ENCODE data around the gene RBM3. TPM values are rescaled to one million over a fixed set of nuclear protein-coding genes. Genes with fewer than 3 reads are reported as not detected.
A peak's percentile ranks its signal among the peaks of the same experiment; 100 is the strongest.

Gene RBM3
- total RNA-seq, 2 experiments from 2014 or later, result 351 to 377 TPM

- ATAC-seq (ENCODE audit: poor library complexity), result no peak
- no peaks in the 10 kb centered on the region for H3K36me3 Mint-ChIP-seq (ENCODE audit: low read depth)
- ChIA-PET POLR2A (interaction anchor here (0.8 kb wide), 1 partner anchor 15 kb away, joined by 3 read pairs; the partner anchor contains the start of gene RBM3), CTCF (no interaction called here)
- no peaks in the 10 kb centered on the region for H3K9me3 Mint-ChIP-seq
- H3K4me1 Mint-ChIP-seq (ENCODE audit: low read depth), result no peaks in the 10 kb centered on the region
- H3K4me1 ChIP-seq (ENCODE audit: insufficient read depth, low read length), result no peaks in the 10 kb centered on the region
- no peaks in the 10 kb centered on the region for H3K27me3 ChIP-seq (ENCODE audit: control insufficient read depth in 1 of 2, insufficient read depth in 2 of 2, low read length in 2 of 2)
- H3K27ac ChIP-seq (ENCODE audit: low read depth in 1 of 2, low read length in 2 of 2), result no peak overlapping the region
- no peaks in the 10 kb centered on the region for H3K27me3 Mint-ChIP-seq
- TF ChIP-seq CTCF (IDR thresholded peaks at IDR 0.05), result no peak
- H3K4me3 Mint-ChIP-seq, result no peak overlapping the region
- DNase-seq, result no peak
- H3K9me3 ChIP-seq (ENCODE audit: control insufficient read depth in 1 of 2, insufficient read depth in 1 of 2, low read length in 2 of 2), result no peaks in the 10 kb centered on the region
- no peak overlapping the region for H3K4me3 ChIP-seq (ENCODE audit: low read length)
- no peak overlapping the region for H3K27ac Mint-ChIP-seq
- no peaks in the 10 kb centered on the region for H3K36me3 ChIP-seq (ENCODE audit: insufficient read depth, low read length)
- intact Hi-C loops (cut with DNase I, micrococcal nuclease), result no loop called here
Observed at GRCh38 chrX:48589482-48590162, 15.3 kb downstream of the RBM3 start.

GRCh38 chrX:48590203-48591103 is 16.2 kb downstream of the RBM3 start:
- intact Hi-C loops (cut with DNase I, micrococcal nuclease), result no loop called here
- ATAC-seq (ENCODE audit: poor library complexity) (no peak), DNase-seq (no peak)
- Mint-ChIP-seq H3K4me1 (ENCODE audit: low read depth) (no peaks in the 10 kb centered on the region), H3K27ac (no peak overlapping the region), H3K9me3 (no peaks in the 10 kb centered on the region), H3K27me3 (no peaks in the 10 kb centered on the region), H3K4me3 (no peak overlapping the region), H3K36me3 (ENCODE audit: low read depth) (no peaks in the 10 kb centered on the region)
- no peaks in the 10 kb centered on the region for H3K9me3 ChIP-seq (ENCODE audit: control insufficient read depth in 1 of 2, insufficient read depth in 1 of 2, low read length in 2 of 2)
- CTCF ChIA-PET, result no interaction called here
- H3K27me3 ChIP-seq (ENCODE audit: control insufficient read depth in 1 of 2, insufficient read depth in 2 of 2, low read length in 2 of 2), result no peaks in the 10 kb centered on the region
- TF ChIP-seq CTCF (IDR thresholded peaks at IDR 0.05), result no peak
- H3K27ac ChIP-seq (ENCODE audit: low read depth in 1 of 2, low read length in 2 of 2), result no peak overlapping the region
- no peaks in the 10 kb centered on the region for H3K36me3 ChIP-seq (ENCODE audit: insufficient read depth, low read length)
- POLR2A ChIA-PET, result interaction anchor here (0.8 kb wide), 1 partner anchor 16 kb away, joined by 3 read pairs; the partner anchor contains the start of gene RBM3
- H3K4me1 ChIP-seq (ENCODE audit: insufficient read depth, low read length), result no peaks in the 10 kb centered on the region
- no peak overlapping the region for H3K4me3 ChIP-seq (ENCODE audit: low read length)

- ChIA-PET CTCF (no interaction called here), POLR2A (interaction anchor here (0.5 kb wide), 1 partner anchor 255 kb away, joined by 3 read pairs; no protein-coding TSS in a partner anchor)
- intact Hi-C loops (cut with DNase I, micrococcal nuclease), result no loop called here
- Histone ChIP-seq H3K9me3 (ENCODE audit: control insufficient read depth in 1 of 2, insufficient read depth in 1 of 2, low read length in 2 of 2) (no peaks in the 10 kb centered on the region), H3K27me3 (ENCODE audit: control insufficient read depth in 1 of 2, insufficient read depth in 2 of 2, low read length in 2 of 2) (no peaks in the 10 kb centered on the region), H3K4me3 (ENCODE audit: low read length) (no peak overlapping the region), H3K27ac (ENCODE audit: low read depth in 1 of 2, low read length in 2 of 2) (no peak overlapping the region), H3K36me3 (ENCODE audit: insufficient read depth, low read length) (no peaks in the 10 kb centered on the region), H3K4me1 (ENCODE audit: insufficient read depth, low read length) (no peaks in the 10 kb centered on the region)
- peak overlapping the region; percentile 20 for H3K4me3 Mint-ChIP-seq
- ATAC-seq (ENCODE audit: poor library complexity) (no peak), DNase-seq (no peak)
- H3K4me1 Mint-ChIP-seq (ENCODE audit: low read depth), result no peaks in the 10 kb centered on the region
- H3K27ac Mint-ChIP-seq, result no peak overlapping the region
- TF ChIP-seq CTCF (IDR thresholded peaks at IDR 0.05), result no peak
- no peaks in the 10 kb centered on the region for H3K9me3 Mint-ChIP-seq
- H3K36me3 Mint-ChIP-seq (ENCODE audit: low read depth), result no peaks in the 10 kb centered on the region
- H3K27me3 Mint-ChIP-seq, result no peaks in the 10 kb centered on the region
Observed at GRCh38 chrX:48591255-48591791, 17.0 kb downstream of the RBM3 start.

All from CD4-positive, alpha-beta T cell (primary cell).